ENCODE measurements around the gene ADISSP. TPM values are rescaled to one million over a fixed set of nuclear protein-coding genes. Genes with fewer than 3 reads are reported as not detected.

ADISSP gene
- total RNA-seq, 1 donor from 2014 or later = 18.0 TPM

- no peak for DNase-seq (ENCODE audit: low spot score)
- Mint-ChIP-seq H3K4me1 (ENCODE audit: unreplicated experiment) (peaks cover 24% of the 10 kb centered on the region), H3K27ac (ENCODE audit: unreplicated experiment) (no peak overlapping the region), H3K9me3 (ENCODE audit: unreplicated experiment) (no peaks in the 10 kb centered on the region), H3K27me3 (ENCODE audit: unreplicated experiment) (peaks cover 12% of the 10 kb centered on the region), H3K4me3 (ENCODE audit: unreplicated experiment) (peak overlapping the region; percentile 70), H3K36me3 (ENCODE audit: low read depth, unreplicated experiment) (peaks cover 6% of the 10 kb centered on the region)
- TF ChIP-seq CTCF (IDR thresholded peaks at IDR 0.05; ENCODE audit: unreplicated experiment) = no peak
These were observed 34.2 kb downstream of the ADISSP start for GRCh38 chr20:3733119-3733995.

- peaks cover 16% of the 10 kb centered on the region for H3K27me3 Mint-ChIP-seq (ENCODE audit: unreplicated experiment)
- H3K36me3 Mint-ChIP-seq (ENCODE audit: low read depth, unreplicated experiment) = peaks cover 3% of the 10 kb centered on the region
- H3K4me3 Mint-ChIP-seq (ENCODE audit: unreplicated experiment) = peak within 1 kb of the TSS; percentile 70
- peaks cover 17% of the 10 kb centered on the region for H3K4me1 Mint-ChIP-seq (ENCODE audit: unreplicated experiment)
- no peaks in the 10 kb centered on the region for H3K9me3 Mint-ChIP-seq (ENCODE audit: unreplicated experiment)
- no peak for TF ChIP-seq CTCF (IDR thresholded peaks at IDR 0.05; ENCODE audit: unreplicated experiment)
- H3K27ac Mint-ChIP-seq (ENCODE audit: unreplicated experiment) = no peak within 1 kb of the TSS
- DNase-seq (ENCODE audit: low spot score) = no peak
These were observed 35.0 kb downstream of the ADISSP start, which contains the start of gene HSPA12B for GRCh38 chr20:3732327-3733118. TSS of gene HSPA12B (plus strand) at chr20:3732685. CDS start at chr20:3738675, 5,990 bp downstream.

- no peak overlapping the region for H3K4me3 Mint-ChIP-seq (ENCODE audit: unreplicated experiment)
- no peak for DNase-seq (ENCODE audit: low spot score)
- peaks cover 16% of the 10 kb centered on the region for H3K27me3 Mint-ChIP-seq (ENCODE audit: unreplicated experiment)
- peaks cover 19% of the 10 kb centered on the region for H3K4me1 Mint-ChIP-seq (ENCODE audit: unreplicated experiment)
- H3K27ac Mint-ChIP-seq (ENCODE audit: unreplicated experiment) = no peak overlapping the region
- TF ChIP-seq CTCF (IDR thresholded peaks at IDR 0.05; ENCODE audit: unreplicated experiment) = no peak
- H3K9me3 Mint-ChIP-seq (ENCODE audit: unreplicated experiment) = no peaks in the 10 kb centered on the region
- H3K36me3 Mint-ChIP-seq (ENCODE audit: low read depth, unreplicated experiment) = peaks cover 3% of the 10 kb centered on the region
These were observed 35.6 kb downstream of the ADISSP start for GRCh38 chr20:3731944-3732326.

GRCh38 chr20:3730803-3731672 is 36.5 kb downstream of the ADISSP start:
- DNase-seq (ENCODE audit: low spot score) = no peak
- TF ChIP-seq CTCF (IDR thresholded peaks at IDR 0.05; ENCODE audit: unreplicated experiment) = no peak
- Mint-ChIP-seq H3K27me3 (ENCODE audit: unreplicated experiment) (peaks cover 16% of the 10 kb centered on the region), H3K36me3 (ENCODE audit: low read depth, unreplicated experiment) (peaks cover 3% of the 10 kb centered on the region), H3K9me3 (ENCODE audit: unreplicated experiment) (no peaks in the 10 kb centered on the region), H3K27ac (ENCODE audit: unreplicated experiment) (no peak overlapping the region), H3K4me3 (ENCODE audit: unreplicated experiment) (peak overlapping the region; percentile 3), H3K4me1 (ENCODE audit: unreplicated experiment) (peaks cover 19% of the 10 kb centered on the region)
